H54 (cell line): Measurements from ENCODE around the gene B4GALNT3.
A peak's percentile ranks its signal among the peaks of the same experiment; 100 is the strongest.
"Not testable (repeated sequence)": the region's sequence is repeated elsewhere in the genome, so short reads cannot be mapped to it uniquely, and the experiment has no call there.

ENCODE experiments used
- DNase-seq: peaks from one replicate; pipeline ENCODE4 v3.0.0; 2011; ENCODE audit warnings: low spot score, mixed read lengths; ENCODE audit not compliant: insufficient read length
- FAIRE-seq: peaks from 3 replicates; lab custom pipeline; 2011; peaks lifted over from hg19 to GRCh38; lab: Jason Lieb, UNC
- POLR2A ChIP-seq: IDR thresholded peaks from 2 replicates; pipeline ENCODE4 v1.6.1; 2011; ENCODE audit warnings: low read depth, mild to moderate bottlenecking, low read length

The B4GALNT3 gene

GRCh38 chr12:569803-570434 is 110.2 kb downstream of the B4GALNT3 start:
- 0 out of 2 replicates have a peak, but pooled peaks have one; percentile 18 for TF ChIP-seq POLR2A
- DNase-seq (peak; percentile 89), FAIRE-seq (no peak)

GRCh38 chr12:570435-570920 is 110.7 kb downstream of the B4GALNT3 start:
- peak; percentile 54 for TF ChIP-seq POLR2A
- FAIRE-seq (no peak), DNase-seq (peak; percentile 95)

GRCh38 chr12:570921-571794 is 111.4 kb downstream of the B4GALNT3 start:
- DNase-seq: peak; percentile 82
- peak; percentile 16; the same call in 1 of the 2 replicates for TF ChIP-seq POLR2A
- FAIRE-seq: peak; percentile 15

- DNase-seq (peak; percentile 66), FAIRE-seq (no peak)
- TF ChIP-seq POLR2A: no peak
Observed at GRCh38 chr12:571795-572531, 112.2 kb downstream of the B4GALNT3 start.

- FAIRE-seq (no peak), DNase-seq (peak; percentile 55)
- TF ChIP-seq POLR2A: no peak
Observed at GRCh38 chr12:572532-572899, 112.8 kb downstream of the B4GALNT3 start.

- DNase-seq (no peak), FAIRE-seq (no peak)
- TF ChIP-seq POLR2A: no peak
Observed at GRCh38 chr12:573232-573631, 113.5 kb downstream of the B4GALNT3 start.

GRCh38 chr12:574475-575128 is 114.9 kb downstream of the B4GALNT3 start:
- DNase-seq (no peak), FAIRE-seq (no peak)
- TF ChIP-seq POLR2A: no peak

GRCh38 chr12:575129-575502 is 115.4 kb downstream of the B4GALNT3 start:
- DNase-seq: no peak
- TF ChIP-seq POLR2A: no peak
- FAIRE-seq: no peak

GRCh38 chr12:575948-576614 is 116.3 kb downstream of the B4GALNT3 start:
- FAIRE-seq (no peak), DNase-seq (peak; percentile 83)
- TF ChIP-seq POLR2A: no peak

- TF ChIP-seq POLR2A: no peak
- no peak for DNase-seq
- no peak for FAIRE-seq
Observed at GRCh38 chr12:576615-577110, 116.9 kb downstream of the B4GALNT3 start.

GRCh38 chr12:577994-578747 is 118.4 kb downstream of the B4GALNT3 start:
- DNase-seq, FAIRE-seq: not testable (repeated sequence)

GRCh38 chr12:578748-579419 is 119.1 kb downstream of the B4GALNT3 start:
- FAIRE-seq (no peak), DNase-seq (no peak)
- TF ChIP-seq POLR2A: no peak
